SK-N-SH (cell line): ENCODE data around the gene PDLIM4. TPM values are rescaled to one million over a fixed set of nuclear protein-coding genes. Genes with fewer than 3 reads are reported as not detected.

ENCODE experiments used
- CTCF ChIA-PET: fragments of 300-600, 350-600 bp; formaldehyde crosslinking; extraction: SDS; loops from one replicate; lab custom pipeline; 2021; lab: Yijun Ruan, JAX
- POLR2A ChIA-PET: fragments of 350-600 bp; sonication (Branson Sonifier 250); formaldehyde crosslinking; extraction: SDS; loops from one replicate; lab custom pipeline; 2020; ENCODE audit warnings: antibody characterized with exemption, inconsistent platforms; lab: Yijun Ruan, JAX
- DNase-seq: peaks from one replicate; pipeline ENCODE4 v3.0.0; 2012
- H2AFZ ChIP-seq: fragments of 200-600 bp; sonication (generic); 2 replicates; pipeline ENCODE4 v1.8.1; 2016; ENCODE audit warnings: antibody characterized with exemption, mild to moderate bottlenecking, low read depth
- H3F3A ChIP-seq: fragments of 200-600 bp; sonication (generic); replicated peaks from 2 replicates; pipeline ENCODE3; 2016; ENCODE audit warnings: antibody characterized with exemption, mild to moderate bottlenecking; ENCODE audit not compliant: insufficient read depth
- H3K27ac ChIP-seq, 2 experiments: fragments of 200-500 bp in 1 of 2; fragments of 200-600 bp in 1 of 2; sonication (Bioruptor generic) in 1 of 2; sonication (generic), shearing (Covaris generic) in 1 of 2; 2 replicates each; pipeline versions ENCODE4 v1.5.1 to v1.6.1; 2014 to 2016; ENCODE audit warnings: low read depth in 2 of 2, inconsistent platforms in 1 of 2, low read length in 1 of 2, mild to moderate bottlenecking in 1 of 2, mixed read lengths in 1 of 2
- H3K27me3 ChIP-seq: fragments of 200-600 bp; sonication (generic), shearing (Covaris generic); 2 replicates; pipeline ENCODE4 v1.6.1; 2016; ENCODE audit warnings: mixed run types; ENCODE audit not compliant: insufficient read depth
- H3K36me3 ChIP-seq, 2 experiments: fragments of 200-500 bp in 1 of 2; fragments of 200-600 bp in 1 of 2; sonication (Bioruptor generic) in 1 of 2; sonication (generic) in 1 of 2; replicated peaks in 1 of 2; 2 replicates each; pipeline versions ENCODE3 to v1.5.1; 2014 to 2016; ENCODE audit warnings: low read length in 1 of 2, mild to moderate bottlenecking in 1 of 2; ENCODE audit not compliant: insufficient read depth in 2 of 2, control insufficient read depth in 1 of 2
- H3K4me1 ChIP-seq, 2 experiments: fragments of 200-500 bp in 1 of 2; fragments of 200-600 bp in 1 of 2; sonication (Bioruptor generic) in 1 of 2; sonication (generic), shearing (Covaris generic) in 1 of 2; 2 replicates each; pipeline versions ENCODE4 v1.5.1 to v1.6.1; 2014 to 2016; ENCODE audit warnings: low read depth in 1 of 2, low read length in 1 of 2, mixed run types in 1 of 2; ENCODE audit not compliant: insufficient read depth in 2 of 2, control insufficient read depth in 1 of 2
- H3K4me2 ChIP-seq: fragments of 200-600 bp; sonication (generic), shearing (Covaris generic); 2 replicates; pipeline ENCODE4 v1.6.1; 2017; ENCODE audit warnings: mixed run types
- H3K4me3 ChIP-seq, 2 experiments: fragments of 200-500 bp in 1 of 2; fragments of 200-600 bp in 1 of 2; sonication (Bioruptor generic) in 1 of 2; sonication (generic), shearing (Covaris generic) in 1 of 2; 2 replicates each; pipeline versions ENCODE4 v1.5.1 to v1.8.1; 2014 to 2016; ENCODE audit warnings: low read depth in 2 of 2, inconsistent platforms in 1 of 2, low read length in 1 of 2, mild to moderate bottlenecking in 1 of 2, mixed read lengths in 1 of 2, moderate library complexity in 1 of 2
- H3K79me2 ChIP-seq: fragments of 200-600 bp; sonication (generic); 2 replicates; pipeline ENCODE4 v1.8.1; 2017; ENCODE audit warnings: mild to moderate bottlenecking; ENCODE audit not compliant: insufficient read depth
- H3K9ac ChIP-seq: fragments of 200-600 bp; sonication (generic); 2 replicates; pipeline ENCODE4 v1.6.1; 2017; ENCODE audit warnings: mixed run types
- H3K9me2 ChIP-seq: fragments of 200-600 bp; sonication (generic); 2 replicates; pipeline ENCODE4 v1.6.1; 2017; ENCODE audit warnings: mixed run types
- H3K9me3 ChIP-seq: fragments of 200-600 bp; sonication (generic); 2 replicates; pipeline ENCODE4 v1.6.1; 2017; ENCODE audit warnings: mixed run types, mild to moderate bottlenecking, moderate library complexity
- H4K20me1 ChIP-seq: fragments of 200-600 bp; sonication (generic); 2 replicates; pipeline ENCODE4 v1.6.1; 2017; ENCODE audit warnings: mild to moderate bottlenecking, mixed run types; ENCODE audit not compliant: insufficient read depth
- CTCF ChIP-seq: fragments of 200-600 bp; sonication (generic); IDR thresholded peaks from 2 replicates; pipeline ENCODE4 v1.6.1; 2017; ENCODE audit warnings: antibody characterized with exemption, mild to moderate bottlenecking, moderate library complexity
- EZH2phosphoT487 ChIP-seq: fragments of 200-600 bp; sonication (generic); IDR thresholded peaks from 2 replicates; pipeline ENCODE4 v1.6.1; 2017; ENCODE audit warnings: low read depth, mixed run types, mild to moderate bottlenecking, antibody characterized with exemption, moderate library complexity, borderline replicate concordance
- FOSL2 ChIP-seq: IDR thresholded peaks from 2 replicates; pipeline ENCODE4 v1.4.0; 2012; ENCODE audit warnings: low read depth, mild to moderate bottlenecking, moderate library complexity, borderline replicate concordance
- FOXM1 ChIP-seq: IDR thresholded peaks from 2 replicates; pipeline ENCODE4 v1.4.0; 2012; ENCODE audit warnings: low read depth, mild to moderate bottlenecking
- GABPA ChIP-seq: IDR thresholded peaks from 2 replicates; pipeline ENCODE4 v1.4.0; 2012; ENCODE audit warnings: low read depth, mild to moderate bottlenecking
- MEF2A ChIP-seq: IDR thresholded peaks from 2 replicates; pipeline ENCODE4 v1.4.0; 2012; ENCODE audit warnings: low read depth, borderline replicate concordance
- MXI1 ChIP-seq: IDR thresholded peaks from 2 replicates; pipeline ENCODE4 v1.6.1; 2012; ENCODE audit warnings: mild to moderate bottlenecking, low read depth, low read length, improper control_type of control experiment
- NFIC ChIP-seq: IDR thresholded peaks from 2 replicates; pipeline ENCODE4 v1.4.0; 2012; ENCODE audit warnings: borderline replicate concordance
- NRF1 ChIP-seq: IDR thresholded peaks from 2 replicates; pipeline ENCODE4 v1.6.1; 2012; ENCODE audit warnings: low read depth, mild to moderate bottlenecking, low read length
- POLR2AphosphoS5 ChIP-seq: IDR thresholded peaks from 2 replicates; pipeline ENCODE4 v1.6.1; 2012; ENCODE audit warnings: low read depth, low read length
- RAD21 ChIP-seq: IDR thresholded peaks from 2 replicates; pipeline ENCODE4 v1.6.1; 2012; ENCODE audit warnings: mild to moderate bottlenecking, low read length
- RCOR1 ChIP-seq: fragments of 150-350 bp; IDR thresholded peaks from 2 replicates; pipeline ENCODE4 v1.6.1; 2017; ENCODE audit warnings: antibody characterized with exemption, low read length
- RFX5 ChIP-seq: IDR thresholded peaks from 2 replicates; pipeline ENCODE4 v1.6.1; 2012; ENCODE audit warnings: mild to moderate bottlenecking, improper control_type of control experiment, low read length
- SIN3A ChIP-seq: IDR thresholded peaks from 2 replicates; pipeline ENCODE4 v1.6.1; 2012; ENCODE audit warnings: low read depth, mild to moderate bottlenecking, low read length, moderate library complexity, borderline replicate concordance
- SMC3 ChIP-seq: IDR thresholded peaks from 2 replicates; pipeline ENCODE4 v1.6.1; 2012; ENCODE audit warnings: low read depth, low read length, improper control_type of control experiment
- TAF1 ChIP-seq: IDR thresholded peaks from 2 replicates; pipeline ENCODE4 v1.6.1; 2012; ENCODE audit warnings: low read depth, mild to moderate bottlenecking, low read length, moderate library complexity, borderline replicate concordance
- TEAD4 ChIP-seq: IDR thresholded peaks from 2 replicates; pipeline ENCODE4 v1.4.0; 2012; ENCODE audit warnings: mild to moderate bottlenecking, borderline replicate concordance; ENCODE audit not compliant: insufficient read depth
- USF1 ChIP-seq: IDR thresholded peaks from 2 replicates; pipeline ENCODE4 v1.4.0; 2012; ENCODE audit warnings: low read depth, borderline replicate concordance
- WGBS: methylation state at CpG from one replicate; pipeline ENCODE4 v1.1.6; 2017; ENCODE audit warnings: low lambda C conversion rate; 5-methylcytosine and 5-hydroxymethylcytosine counted together
- polyA plus RNA-seq, 3 experiments: library from polyadenylated mRNA; depleted of rRNA; stranded (reverse); fragments of >200 nt; gene quantifications; 2 replicates each; pipeline ENCODE4 v1.2.3, GENCODE V29; 2012

The PDLIM4 gene
- 45.1 and 57.1 TPM in 2 replicates for polyA plus RNA-seq (2012; rRNA removed)
- 21.9 and 44.4 TPM in 2 replicates for polyA plus RNA-seq (2012; cell fraction: cytosol; rRNA removed)
- polyA plus RNA-seq (2012; cell fraction: nucleus; rRNA removed): 118 and 143 TPM in 2 replicates

- peak within 1 kb of the TSS; percentile 90 for H2AFZ ChIP-seq
- H4K20me1 ChIP-seq: no peaks in the 10 kb centered on the region
- H3K27ac ChIP-seq: peak within 1 kb of the TSS; percentile 91 to 98
- H3K4me1 ChIP-seq: peaks cover 27 to 51% of the 10 kb centered on the region in 2 experiments; a peak in 3 of 4 replicates
- peaks cover 30% of the 10 kb centered on the region for H3K79me2 ChIP-seq
- no peaks in the 10 kb centered on the region for H3K9me3 ChIP-seq
- H3K27me3 ChIP-seq: no peaks in the 10 kb centered on the region
- peaks cover 0 to 3% of the 10 kb centered on the region in 2 experiments for H3K36me3 ChIP-seq
- peak within 1 kb of the TSS; percentile 98 for H3K4me2 ChIP-seq
- peak within 1 kb of the TSS; percentile 92 for H3K9ac ChIP-seq
- H3K4me3 ChIP-seq: peak within 1 kb of the TSS; percentile 79 to 82
- peak; percentile 96 for DNase-seq
- ChIA-PET CTCF (interaction anchor here (0.7 to 3.1 kb wide), 4 partner anchors 15 to 35 kb away, joined by 3 to 21 read pairs (median 5); no protein-coding TSS in a partner anchor), POLR2A (interaction anchor here (0.7 to 1.6 kb wide), 4 partner anchors 11 to 51 kb away, joined by 3 to 8 read pairs (median 4); partner anchors contain the start of genes P4HA2 and SLC22A4)
- no peak for TF ChIP-seq POLR2AphosphoS5
- no peak for TF ChIP-seq FOXM1
- no peak for TF ChIP-seq RCOR1
- no peak for TF ChIP-seq NRF1
- TF ChIP-seq RAD21: no peak
- no peak; the same call in 1 of the 2 replicates for TF ChIP-seq MXI1
- no peak for TF ChIP-seq CTCF
- no peak for TF ChIP-seq FOSL2
- TF ChIP-seq SMC3: no peak
- no peak for TF ChIP-seq MEF2A
- no peak for TF ChIP-seq RFX5
- TF ChIP-seq USF1: no peak
- no peak for TF ChIP-seq NFIC
- no peak for TF ChIP-seq EZH2phosphoT487
- no peak for TF ChIP-seq TEAD4
- no peak for TF ChIP-seq TAF1
- no peak for TF ChIP-seq GABPA
- no peak for TF ChIP-seq SIN3A
- 47% methylated on average over 13 of the region's 88 CpGs for WGBS
- H3K9me2 ChIP-seq: no peaks in the 10 kb centered on the region
- H3F3A ChIP-seq: peaks cover 6% of the 10 kb centered on the region
Measured at GRCh38 chr5:132257131-132258101, at the start of gene PDLIM4. Gene PDLIM4 (plus strand): TSS chr5:132257696. CDS start chr5:132257735, 39 bp downstream.
